ENCODE data around the gene CNST. TPM values are rescaled to one million over a fixed set of nuclear protein-coding genes. Genes with fewer than 3 reads are reported as not detected.

The CNST gene
- total RNA-seq, 1 donor from 2014 or later = 25.6 TPM

GRCh38 chr1:246617768-246618167 lies 51.5 kb downstream of the CNST start:
- H3K4me2 ChIP-seq = no peak overlapping the region
- Mint-ChIP-seq H3K9me3 (no peaks in the 10 kb centered on the region), H3K4me1 (peaks cover 12% of the 10 kb centered on the region), H3K36me3 (peaks cover 8% of the 10 kb centered on the region), H3K4me3 (no peak overlapping the region), H3K27ac (no peak overlapping the region), H3K27me3 (ENCODE audit: insufficient read depth, low read depth) (peaks cover 2% of the 10 kb centered on the region)
- H3K9me3 ChIP-seq (ENCODE audit: low read depth) = no peaks in the 10 kb centered on the region
- DNase-seq (ENCODE audit: low spot score) = no peak
- H3K27ac ChIP-seq = no peak overlapping the region
- TF ChIP-seq EZH2phosphoT487 (IDR thresholded peaks at IDR 0.05) (no peak), EZH2 (IDR thresholded peaks at IDR 0.05) (no peak)
- TF ChIP-seq, protein P1, sequence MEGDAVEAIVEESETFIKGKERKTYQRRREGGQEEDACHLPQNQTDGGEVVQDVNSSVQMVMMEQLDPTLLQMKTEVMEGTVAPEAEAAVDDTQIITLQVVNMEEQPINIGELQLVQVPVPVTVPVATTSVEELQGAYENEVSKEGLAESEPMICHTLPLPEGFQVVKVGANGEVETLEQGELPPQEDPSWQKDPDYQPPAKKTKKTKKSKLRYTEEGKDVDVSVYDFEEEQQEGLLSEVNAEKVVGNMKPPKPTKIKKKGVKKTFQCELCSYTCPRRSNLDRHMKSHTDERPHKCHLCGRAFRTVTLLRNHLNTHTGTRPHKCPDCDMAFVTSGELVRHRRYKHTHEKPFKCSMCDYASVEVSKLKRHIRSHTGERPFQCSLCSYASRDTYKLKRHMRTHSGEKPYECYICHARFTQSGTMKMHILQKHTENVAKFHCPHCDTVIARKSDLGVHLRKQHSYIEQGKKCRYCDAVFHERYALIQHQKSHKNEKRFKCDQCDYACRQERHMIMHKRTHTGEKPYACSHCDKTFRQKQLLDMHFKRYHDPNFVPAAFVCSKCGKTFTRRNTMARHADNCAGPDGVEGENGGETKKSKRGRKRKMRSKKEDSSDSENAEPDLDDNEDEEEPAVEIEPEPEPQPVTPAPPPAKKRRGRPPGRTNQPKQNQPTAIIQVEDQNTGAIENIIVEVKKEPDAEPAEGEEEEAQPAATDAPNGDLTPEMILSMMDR (IDR thresholded peaks at IDR 0.05) = no peak
- peaks cover 15% of the 10 kb centered on the region for H3K4me1 ChIP-seq
- no peaks in the 10 kb centered on the region for H3K27me3 ChIP-seq
- no peaks in the 10 kb centered on the region for H3K36me3 ChIP-seq
- peaks cover 3% of the 10 kb centered on the region for H4K20me1 ChIP-seq (ENCODE audit: low read depth)
- H3K4me3 ChIP-seq = no peak overlapping the region
- no peaks in the 10 kb centered on the region for H3F3A ChIP-seq (ENCODE audit: low read depth)
- H2AFZ ChIP-seq (replicated peaks) = no peak overlapping the region
- no peak overlapping the region for H3K9ac ChIP-seq
- no peaks in the 10 kb centered on the region for H3K79me2 ChIP-seq (ENCODE audit: low read depth)

DNA sequence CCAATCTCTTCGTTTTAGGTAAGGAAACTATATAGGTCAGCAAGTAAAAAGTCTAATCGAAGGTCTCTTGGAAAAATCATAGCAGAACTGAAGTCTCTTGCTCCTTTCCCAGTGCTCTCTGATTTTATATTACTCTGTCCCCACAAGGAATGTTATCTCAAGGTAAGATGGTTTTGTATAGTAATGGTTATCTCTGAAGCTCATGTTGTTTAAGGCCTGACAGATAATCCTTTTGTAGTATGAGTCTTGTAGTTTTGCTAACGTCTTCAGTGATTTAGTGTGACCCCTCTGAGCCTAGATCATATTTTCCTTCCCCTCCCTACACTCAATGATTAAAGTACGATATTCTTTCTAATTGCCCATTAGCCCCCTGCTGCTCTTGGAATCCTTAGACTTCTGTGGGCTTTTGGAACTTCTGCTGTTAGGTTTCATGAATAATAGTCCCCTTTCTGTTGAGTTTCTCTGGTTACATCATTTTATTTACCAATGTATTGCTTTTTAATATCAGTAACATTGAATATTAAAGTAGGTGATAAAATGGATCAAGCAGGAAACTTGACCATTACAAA lies 52.1 kb downstream of the CNST start:
- peaks cover 15% of the 10 kb centered on the region for H3K4me1 ChIP-seq
- no peaks in the 10 kb centered on the region for H3K36me3 ChIP-seq
- peaks cover 3% of the 10 kb centered on the region for H4K20me1 ChIP-seq (ENCODE audit: low read depth)
- DNase-seq (ENCODE audit: low spot score) = peak; percentile 21
- Mint-ChIP-seq H3K4me1 (peaks cover 12% of the 10 kb centered on the region), H3K27ac (no peak overlapping the region), H3K36me3 (peaks cover 8% of the 10 kb centered on the region), H3K27me3 (ENCODE audit: insufficient read depth, low read depth) (peaks cover 2% of the 10 kb centered on the region), H3K4me3 (no peak overlapping the region), H3K9me3 (no peaks in the 10 kb centered on the region)
- H3K27me3 ChIP-seq = no peaks in the 10 kb centered on the region
- H2AFZ ChIP-seq (replicated peaks) = no peak overlapping the region
- no peaks in the 10 kb centered on the region for H3K9me3 ChIP-seq (ENCODE audit: low read depth)
- no peak overlapping the region for H3K27ac ChIP-seq
- H3K9ac ChIP-seq = no peak overlapping the region
- H3F3A ChIP-seq (ENCODE audit: low read depth) = no peaks in the 10 kb centered on the region
- H3K4me2 ChIP-seq = no peak overlapping the region
- TF ChIP-seq EZH2 (IDR thresholded peaks at IDR 0.05) = no peak
- TF ChIP-seq, protein P1 (IDR thresholded peaks at IDR 0.05) = no peak
- no peak for TF ChIP-seq EZH2phosphoT487 (IDR thresholded peaks at IDR 0.05)
- no peak overlapping the region for H3K4me3 ChIP-seq
- no peaks in the 10 kb centered on the region for H3K79me2 ChIP-seq (ENCODE audit: low read depth)

DNA sequence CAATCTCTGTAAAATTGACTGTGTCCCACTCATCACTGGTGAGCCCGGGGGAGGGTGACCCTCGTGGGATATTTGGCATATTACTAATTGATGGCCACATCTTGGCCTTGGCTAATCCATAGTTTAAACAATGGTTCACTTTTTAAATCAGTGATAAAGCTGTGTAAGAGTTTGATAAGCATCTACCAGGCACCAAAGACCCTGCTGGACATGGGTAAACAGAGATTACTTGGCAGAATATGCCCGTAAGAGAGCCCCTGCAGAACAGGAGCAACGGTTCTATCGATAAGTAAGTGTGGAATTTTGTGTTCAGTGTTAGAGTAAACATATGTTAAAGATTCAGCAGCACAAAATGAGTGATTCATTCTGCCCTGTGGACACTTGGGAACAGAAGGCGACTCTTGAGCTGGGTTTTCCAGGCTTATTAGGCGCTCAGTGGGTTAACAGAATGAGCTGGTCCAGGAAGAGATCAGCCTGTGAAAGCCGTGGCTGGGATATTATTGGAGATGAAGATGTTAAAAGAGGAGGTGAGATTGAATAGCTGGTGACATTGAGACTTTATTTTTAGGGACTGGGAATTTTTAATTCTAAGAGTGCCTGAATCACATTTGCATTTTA lies 55.9 kb downstream of the CNST start:
- Histone ChIP-seq H3K4me2 (no peak overlapping the region), H3K36me3 (no peaks in the 10 kb centered on the region), H3K27ac (no peak overlapping the region), H3K9ac (no peak overlapping the region), H2AFZ (replicated peaks) (no peak overlapping the region), H3K4me1 (peaks cover 12% of the 10 kb centered on the region), H3K9me3 (ENCODE audit: low read depth) (no peaks in the 10 kb centered on the region), H4K20me1 (ENCODE audit: low read depth) (peaks cover 3% of the 10 kb centered on the region), H3K4me3 (no peak overlapping the region), H3K27me3 (no peaks in the 10 kb centered on the region), H3K79me2 (ENCODE audit: low read depth) (no peaks in the 10 kb centered on the region), H3F3A (ENCODE audit: low read depth) (no peaks in the 10 kb centered on the region)
- Mint-ChIP-seq H3K27me3 (ENCODE audit: insufficient read depth, low read depth) (peaks cover 2% of the 10 kb centered on the region), H3K36me3 (peaks cover 15% of the 10 kb centered on the region), H3K27ac (no peak overlapping the region), H3K9me3 (no peaks in the 10 kb centered on the region), H3K4me1 (peaks cover 10% of the 10 kb centered on the region), H3K4me3 (no peak overlapping the region)
- DNase-seq (ENCODE audit: low spot score) = no peak
- TF ChIP-seq EZH2 (IDR thresholded peaks at IDR 0.05) (no peak), EZH2phosphoT487 (IDR thresholded peaks at IDR 0.05) (no peak)
- TF ChIP-seq, protein P1 (IDR thresholded peaks at IDR 0.05) = no peak

Measured in neural progenitor cell (in vitro differentiated cells).